ENCODE results near the gene SLC25A40.
A peak's percentile ranks its signal among the peaks of the same experiment; 100 is the strongest.
"Not testable (repeated sequence)": the region's sequence is repeated elsewhere in the genome, so short reads cannot be mapped to it uniquely, and the experiment has no call there.

Gene SLC25A40

DNA sequence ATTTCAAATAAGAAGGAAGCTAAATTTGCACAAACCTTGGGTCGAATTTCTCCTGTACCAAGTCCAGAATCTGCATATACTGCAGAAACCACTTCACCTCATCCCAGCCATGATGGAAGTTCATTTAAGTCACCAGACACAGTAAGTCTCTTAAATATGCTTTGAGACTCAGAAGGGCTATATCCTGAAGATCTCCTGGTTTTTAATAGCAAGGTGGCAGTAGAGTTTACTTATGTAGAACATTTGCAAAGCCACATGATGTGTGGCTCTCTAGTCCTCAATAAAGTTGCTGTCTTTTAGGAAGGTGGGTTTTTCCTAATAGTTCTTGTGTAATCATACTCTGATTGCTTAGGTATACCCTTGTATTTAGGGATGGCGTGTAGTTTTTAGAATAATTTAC, 8.9 kb upstream of the SLC25A40 start:
- no peak overlapping the region for H3K4me3 ChIP-seq (ENCODE audit: low read depth, low read length)
- no peaks in the 10 kb centered on the region for H3K4me1 ChIP-seq (ENCODE audit: control insufficient read depth, insufficient read depth, low read length)
- peaks cover 4% of the 10 kb centered on the region for H3K36me3 ChIP-seq (ENCODE audit: control insufficient read depth, insufficient read depth, low read length)
- no peaks in the 10 kb centered on the region for H3K27me3 ChIP-seq (ENCODE audit: control insufficient read depth, insufficient read depth, low read length)
- no peaks in the 10 kb centered on the region for H3K9me3 ChIP-seq (ENCODE audit: control insufficient read depth, insufficient read depth, low read length)
- H3K9ac ChIP-seq (ENCODE audit: low read depth, low read length), result no peak overlapping the region

GRCh38 chr7:87882151-87882937, 6.2 kb upstream of the SLC25A40 start:
- Histone ChIP-seq H3K4me3 (ENCODE audit: low read depth, low read length) (no peak overlapping the region), H3K36me3 (ENCODE audit: control insufficient read depth, insufficient read depth, low read length) (peaks cover 6% of the 10 kb centered on the region), H3K4me1 (ENCODE audit: control insufficient read depth, insufficient read depth, low read length) (no peaks in the 10 kb centered on the region), H3K9ac (ENCODE audit: low read depth, low read length) (no peak overlapping the region), H3K27me3 (ENCODE audit: control insufficient read depth, insufficient read depth, low read length) (no peaks in the 10 kb centered on the region), H3K9me3 (ENCODE audit: control insufficient read depth, insufficient read depth, low read length) (no peaks in the 10 kb centered on the region)

- peaks cover 4% of the 10 kb centered on the region for H3K36me3 ChIP-seq (ENCODE audit: control insufficient read depth, insufficient read depth, low read length)
- H3K9ac ChIP-seq (ENCODE audit: low read depth, low read length), result no peak overlapping the region
- H3K9me3 ChIP-seq (ENCODE audit: control insufficient read depth, insufficient read depth, low read length), result no peaks in the 10 kb centered on the region
- peak overlapping the region; percentile 86 for H3K4me3 ChIP-seq (ENCODE audit: low read depth, low read length)
- no peaks in the 10 kb centered on the region for H3K27me3 ChIP-seq (ENCODE audit: control insufficient read depth, insufficient read depth, low read length)
- H3K4me1 ChIP-seq (ENCODE audit: control insufficient read depth, insufficient read depth, low read length), result no peaks in the 10 kb centered on the region
Observed at GRCh38 chr7:87878208-87878735, 2.1 kb upstream of the SLC25A40 start.

- H3K4me3 ChIP-seq (ENCODE audit: low read depth, low read length), result peak overlapping the region; percentile 86
- peak overlapping the region; percentile 89 for H3K9ac ChIP-seq (ENCODE audit: low read depth, low read length)
- peaks cover 4% of the 10 kb centered on the region for H3K36me3 ChIP-seq (ENCODE audit: control insufficient read depth, insufficient read depth, low read length)
- no peaks in the 10 kb centered on the region for H3K27me3 ChIP-seq (ENCODE audit: control insufficient read depth, insufficient read depth, low read length)
- H3K9me3 ChIP-seq (ENCODE audit: control insufficient read depth, insufficient read depth, low read length), result no peaks in the 10 kb centered on the region
- no peaks in the 10 kb centered on the region for H3K4me1 ChIP-seq (ENCODE audit: control insufficient read depth, insufficient read depth, low read length)
Observed at GRCh38 chr7:87877366-87878040, 1.3 kb upstream of the SLC25A40 start.

DNA sequence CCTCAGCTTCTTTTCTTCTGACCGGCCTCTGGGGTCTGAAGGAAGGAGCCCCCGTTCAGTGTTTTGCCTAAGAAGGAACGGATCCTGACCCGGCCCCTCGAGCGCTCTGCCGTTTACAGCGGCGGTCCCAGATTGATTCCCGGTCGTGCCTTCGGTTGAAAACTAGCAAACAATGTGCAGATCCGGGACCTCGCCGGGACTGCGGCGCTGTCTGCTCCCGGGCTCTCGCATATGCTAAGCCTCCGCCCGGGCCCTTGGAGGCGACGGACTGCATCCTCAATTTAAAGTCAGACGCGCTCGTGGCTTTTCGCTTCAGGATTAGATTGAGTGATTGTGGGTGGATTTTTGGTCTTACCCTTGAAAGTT, 692 bp upstream of the SLC25A40 start:
- H3K9ac ChIP-seq (ENCODE audit: low read depth, low read length), result peak overlapping the region; percentile 89
- no peaks in the 10 kb centered on the region for H3K4me1 ChIP-seq (ENCODE audit: control insufficient read depth, insufficient read depth, low read length)
- peaks cover 4% of the 10 kb centered on the region for H3K36me3 ChIP-seq (ENCODE audit: control insufficient read depth, insufficient read depth, low read length)
- H3K27me3 ChIP-seq (ENCODE audit: control insufficient read depth, insufficient read depth, low read length), result no peaks in the 10 kb centered on the region
- no peaks in the 10 kb centered on the region for H3K9me3 ChIP-seq (ENCODE audit: control insufficient read depth, insufficient read depth, low read length)
- H3K4me3 ChIP-seq (ENCODE audit: low read depth, low read length), result peak overlapping the region; percentile 86

DNA sequence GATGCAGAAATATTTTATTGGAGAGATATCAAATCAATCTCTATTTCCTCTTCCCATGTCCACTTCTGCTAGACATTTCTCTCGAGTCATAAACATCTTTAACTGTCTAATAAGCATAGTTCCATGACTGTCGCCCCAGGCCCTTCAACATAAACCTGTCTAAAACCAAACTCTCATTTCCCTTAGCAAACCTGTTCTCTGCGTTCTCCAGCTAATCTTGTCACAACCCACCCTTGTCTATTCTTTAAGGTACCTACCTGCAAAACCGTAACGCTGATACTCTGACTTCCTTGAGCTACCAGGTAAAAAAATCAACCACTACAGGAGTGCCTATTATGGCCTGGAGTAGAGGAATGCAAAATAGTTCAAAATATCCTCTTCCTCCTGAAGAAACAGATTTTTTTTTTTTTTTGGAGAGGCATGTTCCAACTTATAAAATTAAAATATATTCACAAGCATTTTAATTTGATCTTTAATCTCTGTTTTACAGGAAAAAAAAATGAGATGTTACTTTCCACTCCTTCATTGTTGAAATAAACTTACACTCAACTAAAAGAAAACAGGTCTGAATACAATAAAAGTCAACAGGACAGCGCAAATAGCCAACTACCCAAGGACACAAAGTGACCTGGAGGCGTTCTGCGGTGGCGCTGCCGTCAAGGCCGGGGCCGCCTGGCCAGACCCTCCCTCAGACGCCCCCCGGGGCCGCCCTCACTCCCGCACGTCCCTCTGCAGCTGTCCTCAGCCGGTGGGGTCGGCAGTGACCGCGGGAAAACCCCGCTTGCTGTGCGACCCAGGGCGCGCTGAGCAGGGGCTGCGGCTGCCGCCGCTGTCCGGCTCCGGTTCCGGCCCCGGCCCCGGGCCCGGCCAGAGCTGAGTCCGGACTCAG, 765 bp downstream of the SLC25A40 start:
- no peaks in the 10 kb centered on the region for H3K27me3 ChIP-seq (ENCODE audit: control insufficient read depth, insufficient read depth, low read length)
- peak overlapping the region; percentile 86 for H3K4me3 ChIP-seq (ENCODE audit: low read depth, low read length)
- H3K9me3 ChIP-seq (ENCODE audit: control insufficient read depth, insufficient read depth, low read length), result no peaks in the 10 kb centered on the region
- H3K4me1 ChIP-seq (ENCODE audit: control insufficient read depth, insufficient read depth, low read length), result no peaks in the 10 kb centered on the region
- H3K9ac ChIP-seq (ENCODE audit: low read depth, low read length), result peak overlapping the region; percentile 56
- H3K36me3 ChIP-seq (ENCODE audit: control insufficient read depth, insufficient read depth, low read length), result peaks cover 4% of the 10 kb centered on the region

GRCh38 chr7:87874066-87874465, 2.1 kb downstream of the SLC25A40 start:
- no peak overlapping the region for H3K4me3 ChIP-seq (ENCODE audit: low read depth, low read length)
- no peak overlapping the region for H3K9ac ChIP-seq (ENCODE audit: low read depth, low read length)

GRCh38 chr7:87873328-87873727, 2.8 kb downstream of the SLC25A40 start:
- H3K9ac ChIP-seq (ENCODE audit: low read depth, low read length); H3K4me1 ChIP-seq (ENCODE audit: control insufficient read depth, insufficient read depth, low read length); H3K9me3 ChIP-seq (ENCODE audit: control insufficient read depth, insufficient read depth, low read length); H3K36me3 ChIP-seq (ENCODE audit: control insufficient read depth, insufficient read depth, low read length); H3K4me3 ChIP-seq (ENCODE audit: low read depth, low read length); H3K27me3 ChIP-seq (ENCODE audit: control insufficient read depth, insufficient read depth, low read length): not testable (repeated sequence)

More at GRCh38 chr7:87874066-87874465, 2.1 kb downstream of the SLC25A40 start:
- no peaks in the 10 kb centered on the region for H3K9me3 ChIP-seq (ENCODE audit: control insufficient read depth, insufficient read depth, low read length)
- H3K36me3 ChIP-seq (ENCODE audit: control insufficient read depth, insufficient read depth, low read length), result no peaks in the 10 kb centered on the region
- no peaks in the 10 kb centered on the region for H3K27me3 ChIP-seq (ENCODE audit: control insufficient read depth, insufficient read depth, low read length)
- no peaks in the 10 kb centered on the region for H3K4me1 ChIP-seq (ENCODE audit: control insufficient read depth, insufficient read depth, low read length)

GRCh38 chr7:87872346-87872745, 3.8 kb downstream of the SLC25A40 start:
- Histone ChIP-seq H3K4me3 (ENCODE audit: low read depth, low read length) (no peak overlapping the region), H3K9me3 (ENCODE audit: control insufficient read depth, insufficient read depth, low read length) (no peaks in the 10 kb centered on the region), H3K36me3 (ENCODE audit: control insufficient read depth, insufficient read depth, low read length) (no peaks in the 10 kb centered on the region), H3K27me3 (ENCODE audit: control insufficient read depth, insufficient read depth, low read length) (no peaks in the 10 kb centered on the region), H3K9ac (ENCODE audit: low read depth, low read length) (no peak overlapping the region), H3K4me1 (ENCODE audit: control insufficient read depth, insufficient read depth, low read length) (no peaks in the 10 kb centered on the region)

GRCh38 chr7:87870471-87870870, 5.7 kb downstream of the SLC25A40 start:
- Histone ChIP-seq H3K4me1 (ENCODE audit: control insufficient read depth, insufficient read depth, low read length) (no peaks in the 10 kb centered on the region), H3K4me3 (ENCODE audit: low read depth, low read length) (no peak overlapping the region), H3K27me3 (ENCODE audit: control insufficient read depth, insufficient read depth, low read length) (no peaks in the 10 kb centered on the region), H3K36me3 (ENCODE audit: control insufficient read depth, insufficient read depth, low read length) (no peaks in the 10 kb centered on the region), H3K9me3 (ENCODE audit: control insufficient read depth, insufficient read depth, low read length) (no peaks in the 10 kb centered on the region), H3K9ac (ENCODE audit: low read depth, low read length) (no peak overlapping the region)

GRCh38 chr7:87866533-87866932, 9.6 kb downstream of the SLC25A40 start:
- not testable (repeated sequence) for H3K4me3 ChIP-seq (ENCODE audit: low read depth, low read length); H3K9ac ChIP-seq (ENCODE audit: low read depth, low read length); H3K27me3 ChIP-seq (ENCODE audit: control insufficient read depth, insufficient read depth, low read length); H3K4me1 ChIP-seq (ENCODE audit: control insufficient read depth, insufficient read depth, low read length); H3K36me3 ChIP-seq (ENCODE audit: control insufficient read depth, insufficient read depth, low read length); H3K9me3 ChIP-seq (ENCODE audit: control insufficient read depth, insufficient read depth, low read length)

All from iPS-15b (cell line).